Hypothalamus (tissue), 51 donors: ENCODE data around the gene KRTAP10-11.
"Not testable (repeated sequence)": the region's sequence is repeated elsewhere in the genome, so short reads cannot be mapped to it uniquely, and the experiment has no call there.

Experiments used
- DNase-seq, 51 donors: peaks; one replicate each; lab custom pipeline; 2025; lab: John Stamatoyannopoulos, UW

Gene KRTAP10-11

GRCh38 chr21:44638506-44639330 is 7.5 kb upstream of the KRTAP10-11 start:
- not testable (repeated sequence) for DNase-seq

GRCh38 chr21:44639331-44639655 is 6.9 kb upstream of the KRTAP10-11 start:
- DNase-seq = no peak

GRCh38 chr21:44640761-44641160 is 5.5 kb upstream of the KRTAP10-11 start:
- DNase-seq = no peak

GRCh38 chr21:44643741-44644310 is 2.4 kb upstream of the KRTAP10-11 start:
- no peak for DNase-seq

- DNase-seq = no peak
These were observed 1.3 kb upstream of the KRTAP10-11 start for GRCh38 chr21:44644878-44645277.

- no peak for DNase-seq
These were observed 973 bp downstream of the KRTAP10-11 start for GRCh38 chr21:44647222-44647552.

GRCh38 chr21:44648557-44649311 is 2.5 kb downstream of the KRTAP10-11 start:
- DNase-seq = no peak

GRCh38 chr21:44649521-44650100 is 3.4 kb downstream of the KRTAP10-11 start:
- DNase-seq = no peak

- no peak for DNase-seq
These were observed 4.2 kb downstream of the KRTAP10-11 start for GRCh38 chr21:44650265-44650972.

GRCh38 chr21:44650973-44651675 is 4.9 kb downstream of the KRTAP10-11 start:
- no peak for DNase-seq

GRCh38 chr21:44653123-44653522 is 6.9 kb downstream of the KRTAP10-11 start:
- no peak for DNase-seq

- no peak for DNase-seq
These were observed 7.7 kb downstream of the KRTAP10-11 start for GRCh38 chr21:44653656-44654575.

GRCh38 chr21:44654576-44655175 is 8.5 kb downstream of the KRTAP10-11 start, which contains the start of gene KRTAP12-4:
Gene KRTAP12-4 (minus strand): TSS chr21:44654659. CDS start chr21:44654614, 45 bp downstream.
- no peak for DNase-seq

- no peak for DNase-seq
These were observed 10.7 kb downstream of the KRTAP10-11 start for GRCh38 chr21:44656868-44657267.

GRCh38 chr21:44657635-44658540 is 11.7 kb downstream of the KRTAP10-11 start, which contains the start of gene KRTAP12-3:
Gene KRTAP12-3 (plus strand): TSS chr21:44657932. CDS start chr21:44657980, 48 bp downstream.
- DNase-seq = no peak

GRCh38 chr21:44658541-44658910 is 12.3 kb downstream of the KRTAP10-11 start:
- no peak for DNase-seq

- no peak for DNase-seq
These were observed 12.8 kb downstream of the KRTAP10-11 start for GRCh38 chr21:44658913-44659595.
